ENCODE data around the gene RANBP17.
"Not testable (repeated sequence)": the region's sequence is repeated elsewhere in the genome, so short reads cannot be mapped to it uniquely, and the experiment has no call there.

RANBP17 gene

GRCh38 chr5:170986598-170986997 lies 124.8 kb downstream of the RANBP17 start:
- Histone ChIP-seq H3K4me3 (ENCODE audit: insufficient read depth, low read depth, low read length) (no peak overlapping the region), H3K9me3 (ENCODE audit: control insufficient read depth, low read length) (no peaks in the 10 kb centered on the region), H3K27me3 (ENCODE audit: control insufficient read depth, insufficient read depth, low read length, poor library complexity, severe bottlenecking) (no peaks in the 10 kb centered on the region), H3K27ac (ENCODE audit: insufficient read depth, low read depth, low read length, poor library complexity, severe bottlenecking) (no peak overlapping the region), H3K4me1 (ENCODE audit: control insufficient read depth, insufficient read depth, low read length) (no peaks in the 10 kb centered on the region), H3K36me3 (ENCODE audit: control insufficient read depth, insufficient read depth, low read length) (no peaks in the 10 kb centered on the region)
- 40% methylated on average over 1 of the region's 1 CpG; no CpG with 5 or more reads in 1 of the 2 experiments for WGBS, 2 experiments

GRCh38 chr5:170993476-170993875 lies 131.7 kb downstream of the RANBP17 start:
- Histone ChIP-seq H3K9me3 (ENCODE audit: control insufficient read depth, low read length) (no peaks in the 10 kb centered on the region), H3K27ac (ENCODE audit: insufficient read depth, low read depth, low read length, poor library complexity, severe bottlenecking) (no peak overlapping the region), H3K27me3 (ENCODE audit: control insufficient read depth, insufficient read depth, low read length, poor library complexity, severe bottlenecking) (no peaks in the 10 kb centered on the region), H3K36me3 (ENCODE audit: control insufficient read depth, insufficient read depth, low read length) (no peaks in the 10 kb centered on the region), H3K4me1 (ENCODE audit: control insufficient read depth, insufficient read depth, low read length) (no peaks in the 10 kb centered on the region), H3K4me3 (ENCODE audit: insufficient read depth, low read depth, low read length) (no peak overlapping the region)

GRCh38 chr5:171010086-171010485 lies 148.3 kb downstream of the RANBP17 start:
- 87 to 96% methylated on average over 3 of the region's 3 CpGs for WGBS, 2 experiments
- Histone ChIP-seq H3K4me1 (ENCODE audit: control insufficient read depth, insufficient read depth, low read length) (no peaks in the 10 kb centered on the region), H3K9me3 (ENCODE audit: control insufficient read depth, low read length) (no peaks in the 10 kb centered on the region), H3K36me3 (ENCODE audit: control insufficient read depth, insufficient read depth, low read length) (no peaks in the 10 kb centered on the region), H3K27me3 (ENCODE audit: control insufficient read depth, insufficient read depth, low read length, poor library complexity, severe bottlenecking) (no peaks in the 10 kb centered on the region), H3K27ac (ENCODE audit: insufficient read depth, low read depth, low read length, poor library complexity, severe bottlenecking) (no peak overlapping the region), H3K4me3 (ENCODE audit: insufficient read depth, low read depth, low read length) (no peak overlapping the region)

- Histone ChIP-seq H3K4me1 (ENCODE audit: control insufficient read depth, insufficient read depth, low read length) (no peaks in the 10 kb centered on the region), H3K27ac (ENCODE audit: insufficient read depth, low read depth, low read length, poor library complexity, severe bottlenecking) (no peak overlapping the region), H3K4me3 (ENCODE audit: insufficient read depth, low read depth, low read length) (no peak overlapping the region), H3K27me3 (ENCODE audit: control insufficient read depth, insufficient read depth, low read length, poor library complexity, severe bottlenecking) (no peaks in the 10 kb centered on the region), H3K9me3 (ENCODE audit: control insufficient read depth, low read length) (no peaks in the 10 kb centered on the region), H3K36me3 (ENCODE audit: control insufficient read depth, insufficient read depth, low read length) (no peaks in the 10 kb centered on the region)
- WGBS, 2 experiments = 80 to 100% methylated on average over 1 of the region's 2 CpGs
Observed at GRCh38 chr5:171010816-171011215, 149.0 kb downstream of the RANBP17 start.

GRCh38 chr5:171023508-171023907 lies 161.7 kb downstream of the RANBP17 start:
- H3K4me3 ChIP-seq (ENCODE audit: insufficient read depth, low read depth, low read length) = no peak overlapping the region
- no peak overlapping the region for H3K27ac ChIP-seq (ENCODE audit: insufficient read depth, low read depth, low read length, poor library complexity, severe bottlenecking)
- no peaks in the 10 kb centered on the region for H3K4me1 ChIP-seq (ENCODE audit: control insufficient read depth, insufficient read depth, low read length)
- H3K36me3 ChIP-seq (ENCODE audit: control insufficient read depth, insufficient read depth, low read length) = peaks cover 6% of the 10 kb centered on the region
- no peaks in the 10 kb centered on the region for H3K27me3 ChIP-seq (ENCODE audit: control insufficient read depth, insufficient read depth, low read length, poor library complexity, severe bottlenecking)
- peaks cover 5% of the 10 kb centered on the region for H3K9me3 ChIP-seq (ENCODE audit: control insufficient read depth, low read length)

GRCh38 chr5:171024084-171024483 lies 162.3 kb downstream of the RANBP17 start:
- Histone ChIP-seq H3K9me3 (ENCODE audit: control insufficient read depth, low read length) (peaks cover 5% of the 10 kb centered on the region), H3K27ac (ENCODE audit: insufficient read depth, low read depth, low read length, poor library complexity, severe bottlenecking) (no peak overlapping the region), H3K36me3 (ENCODE audit: control insufficient read depth, insufficient read depth, low read length) (peaks cover 6% of the 10 kb centered on the region), H3K4me3 (ENCODE audit: insufficient read depth, low read depth, low read length) (no peak overlapping the region), H3K27me3 (ENCODE audit: control insufficient read depth, insufficient read depth, low read length, poor library complexity, severe bottlenecking) (no peaks in the 10 kb centered on the region), H3K4me1 (ENCODE audit: control insufficient read depth, insufficient read depth, low read length) (no peaks in the 10 kb centered on the region)

GRCh38 chr5:171029401-171029800 lies 167.6 kb downstream of the RANBP17 start:
- Histone ChIP-seq H3K27me3 (ENCODE audit: control insufficient read depth, insufficient read depth, low read length, poor library complexity, severe bottlenecking) (no peaks in the 10 kb centered on the region), H3K4me3 (ENCODE audit: insufficient read depth, low read depth, low read length) (no peak overlapping the region), H3K9me3 (ENCODE audit: control insufficient read depth, low read length) (no peaks in the 10 kb centered on the region), H3K27ac (ENCODE audit: insufficient read depth, low read depth, low read length, poor library complexity, severe bottlenecking) (no peak overlapping the region), H3K4me1 (ENCODE audit: control insufficient read depth, insufficient read depth, low read length) (no peaks in the 10 kb centered on the region), H3K36me3 (ENCODE audit: control insufficient read depth, insufficient read depth, low read length) (no peaks in the 10 kb centered on the region)
- WGBS, 2 experiments = 94 to 97% methylated on average over 3 of the region's 3 CpGs

GRCh38 chr5:171031977-171032376 lies 170.2 kb downstream of the RANBP17 start:
- H3K36me3 ChIP-seq (ENCODE audit: control insufficient read depth, insufficient read depth, low read length) = no peaks in the 10 kb centered on the region
- H3K4me3 ChIP-seq (ENCODE audit: insufficient read depth, low read depth, low read length) = no peak overlapping the region
- WGBS, 2 experiments = 86 to 100% methylated on average over 1 of the region's 2 CpGs
- H3K9me3 ChIP-seq (ENCODE audit: control insufficient read depth, low read length) = no peaks in the 10 kb centered on the region
- no peak overlapping the region for H3K27ac ChIP-seq (ENCODE audit: insufficient read depth, low read depth, low read length, poor library complexity, severe bottlenecking)
- H3K27me3 ChIP-seq (ENCODE audit: control insufficient read depth, insufficient read depth, low read length, poor library complexity, severe bottlenecking) = no peaks in the 10 kb centered on the region
- no peaks in the 10 kb centered on the region for H3K4me1 ChIP-seq (ENCODE audit: control insufficient read depth, insufficient read depth, low read length)

GRCh38 chr5:171032435-171032973 lies 170.7 kb downstream of the RANBP17 start:
- Histone ChIP-seq H3K27me3 (ENCODE audit: control insufficient read depth, insufficient read depth, low read length, poor library complexity, severe bottlenecking) (no peaks in the 10 kb centered on the region), H3K4me3 (ENCODE audit: insufficient read depth, low read depth, low read length) (no peak overlapping the region), H3K4me1 (ENCODE audit: control insufficient read depth, insufficient read depth, low read length) (no peaks in the 10 kb centered on the region), H3K9me3 (ENCODE audit: control insufficient read depth, low read length) (no peaks in the 10 kb centered on the region), H3K27ac (ENCODE audit: insufficient read depth, low read depth, low read length, poor library complexity, severe bottlenecking) (no peak overlapping the region), H3K36me3 (ENCODE audit: control insufficient read depth, insufficient read depth, low read length) (no peaks in the 10 kb centered on the region)
- 80 to 100% methylated on average over 1 to 2 of the region's 2 CpGs for WGBS, 2 experiments

GRCh38 chr5:171041893-171042292 lies 180.1 kb downstream of the RANBP17 start:
- not testable (repeated sequence) for H3K4me1 ChIP-seq (ENCODE audit: control insufficient read depth, insufficient read depth, low read length); H3K36me3 ChIP-seq (ENCODE audit: control insufficient read depth, insufficient read depth, low read length); H3K9me3 ChIP-seq (ENCODE audit: control insufficient read depth, low read length); H3K27ac ChIP-seq (ENCODE audit: insufficient read depth, low read depth, low read length, poor library complexity, severe bottlenecking); H3K27me3 ChIP-seq (ENCODE audit: control insufficient read depth, insufficient read depth, low read length, poor library complexity, severe bottlenecking); H3K4me3 ChIP-seq (ENCODE audit: insufficient read depth, low read depth, low read length)
- WGBS, 2 experiments = 100% methylated on average over 2 of the region's 2 CpGs

GRCh38 chr5:171050916-171051315 lies 189.1 kb downstream of the RANBP17 start:
- Histone ChIP-seq H3K27ac (ENCODE audit: insufficient read depth, low read depth, low read length, poor library complexity, severe bottlenecking) (no peak overlapping the region), H3K4me1 (ENCODE audit: control insufficient read depth, insufficient read depth, low read length) (no peaks in the 10 kb centered on the region), H3K4me3 (ENCODE audit: insufficient read depth, low read depth, low read length) (no peak overlapping the region), H3K9me3 (ENCODE audit: control insufficient read depth, low read length) (peaks cover 4% of the 10 kb centered on the region), H3K27me3 (ENCODE audit: control insufficient read depth, insufficient read depth, low read length, poor library complexity, severe bottlenecking) (no peaks in the 10 kb centered on the region), H3K36me3 (ENCODE audit: control insufficient read depth, insufficient read depth, low read length) (no peaks in the 10 kb centered on the region)
- WGBS, 2 experiments = 78 to 100% methylated on average over 1 of the region's 1 CpG
